ENCODE results near the gene MRPL43.

DNA sequence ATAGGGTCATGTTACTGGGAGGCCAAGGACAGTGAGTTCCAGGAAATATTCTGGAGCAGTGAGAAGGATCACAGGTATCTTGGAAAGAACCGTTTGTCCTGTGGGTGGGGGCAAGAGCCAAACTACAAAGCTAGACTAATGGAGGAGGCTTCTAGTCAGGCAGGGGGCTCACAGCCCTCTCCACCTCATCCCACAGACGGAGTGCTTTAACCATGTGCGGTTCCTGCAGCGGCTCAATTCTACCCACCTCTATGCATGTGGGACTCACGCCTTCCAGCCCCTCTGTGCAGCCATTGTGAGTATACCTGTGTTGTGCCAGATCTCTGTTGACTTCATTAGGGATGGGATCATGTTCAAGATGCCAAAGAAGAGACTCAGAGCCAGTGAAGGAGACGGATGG lies 9.9 kb downstream of the MRPL43 start:
- TF ChIP-seq CTCF (IDR thresholded peaks at IDR 0.05): no peak
- TF ChIP-seq POLR2A (IDR thresholded peaks at IDR 0.05): no peak
- no peak for TF ChIP-seq EP300 (IDR thresholded peaks at IDR 0.05)

Data from ovary (tissue), 3 donors.